ENCODE results near the gene HLA-DPA1. TPM values are rescaled to one million over a fixed set of nuclear protein-coding genes. Genes with fewer than 3 reads are reported as not detected.
"Not testable (repeated sequence)": the region's sequence is repeated elsewhere in the genome, so short reads cannot be mapped to it uniquely, and the experiment has no call there.

HLA-DPA1 gene
- polyA plus RNA-seq, 1 donor, result 163 TPM

DNA sequence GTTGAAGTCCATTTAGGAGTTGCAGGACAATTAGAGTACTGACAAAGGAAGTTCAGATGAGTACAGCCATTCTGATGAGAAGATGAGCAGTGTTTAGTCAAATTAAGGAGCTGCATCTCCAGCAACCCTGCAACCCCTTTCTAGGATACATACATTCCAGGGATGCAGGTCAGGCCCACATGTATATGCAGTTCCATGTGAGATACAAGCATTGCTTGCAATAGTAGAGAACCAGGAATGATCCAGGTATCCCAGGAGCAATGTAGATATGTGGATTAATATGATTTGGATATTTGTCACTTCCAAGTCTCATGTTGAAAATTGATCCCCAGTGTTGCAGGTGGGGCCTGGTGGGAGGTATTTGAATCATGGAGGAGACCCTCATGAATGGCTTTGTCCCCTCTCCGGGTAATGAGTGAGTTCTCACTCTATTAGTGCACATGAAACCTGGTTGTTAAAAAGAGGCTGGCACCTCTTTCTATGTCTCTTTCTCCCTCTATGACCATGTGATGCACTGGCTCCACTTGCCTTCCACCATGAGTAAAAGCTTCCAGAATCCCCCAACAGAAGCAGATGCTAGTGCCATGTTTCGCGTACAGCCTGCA lies 6.4 kb downstream of the HLA-DPA1 start:
- no peak for DNase-seq
- Histone ChIP-seq H3K4me3 (ENCODE audit: low read length) (no peak overlapping the region), H3K4me1 (ENCODE audit: control insufficient read depth, insufficient read depth, low read length) (no peaks in the 10 kb centered on the region), H3K27ac (ENCODE audit: low read length) (no peak overlapping the region), H3K27me3 (ENCODE audit: control insufficient read depth, insufficient read depth, low read length) (peaks cover 8% of the 10 kb centered on the region), H3K9me3 (ENCODE audit: control insufficient read depth, low read depth, low read length) (no peaks in the 10 kb centered on the region), H3K36me3 (ENCODE audit: control insufficient read depth, insufficient read depth, low read length) (no peaks in the 10 kb centered on the region)
- WGBS (ENCODE audit: insufficient coverage, low lambda C conversion rate), result no CpG with 5 or more reads among the region's 3 CpGs

DNA sequence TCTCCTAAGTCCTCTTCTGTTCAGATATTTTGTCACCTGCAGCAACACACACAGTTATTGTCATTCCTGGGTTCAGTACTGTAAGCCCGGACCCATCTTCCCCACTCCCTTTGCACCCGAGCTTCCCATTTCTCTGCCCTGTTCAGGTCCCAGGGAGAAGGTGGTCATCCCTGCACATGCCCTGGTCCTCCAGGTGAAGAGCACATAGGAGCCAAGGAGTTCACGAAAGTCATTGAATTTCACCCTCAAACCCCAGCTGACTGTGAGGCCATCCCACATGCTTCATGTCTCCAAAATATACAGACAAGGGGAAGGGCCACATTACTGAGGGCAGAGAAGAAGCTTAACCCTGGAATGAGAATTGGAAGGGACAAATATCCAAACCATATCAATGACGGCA lies 8.1 kb downstream of the HLA-DPA1 start:
- WGBS (ENCODE audit: insufficient coverage, low lambda C conversion rate), result no CpG with 5 or more reads among the region's 4 CpGs
- Histone ChIP-seq H3K9me3 (ENCODE audit: control insufficient read depth, low read depth, low read length) (peaks cover 2% of the 10 kb centered on the region), H3K4me1 (ENCODE audit: control insufficient read depth, insufficient read depth, low read length) (no peaks in the 10 kb centered on the region), H3K27me3 (ENCODE audit: control insufficient read depth, insufficient read depth, low read length) (peaks cover 3% of the 10 kb centered on the region), H3K36me3 (ENCODE audit: control insufficient read depth, insufficient read depth, low read length) (no peaks in the 10 kb centered on the region), H3K4me3 (ENCODE audit: low read length) (no peak overlapping the region), H3K27ac (ENCODE audit: low read length) (no peak overlapping the region)
- no peak for DNase-seq

DNA sequence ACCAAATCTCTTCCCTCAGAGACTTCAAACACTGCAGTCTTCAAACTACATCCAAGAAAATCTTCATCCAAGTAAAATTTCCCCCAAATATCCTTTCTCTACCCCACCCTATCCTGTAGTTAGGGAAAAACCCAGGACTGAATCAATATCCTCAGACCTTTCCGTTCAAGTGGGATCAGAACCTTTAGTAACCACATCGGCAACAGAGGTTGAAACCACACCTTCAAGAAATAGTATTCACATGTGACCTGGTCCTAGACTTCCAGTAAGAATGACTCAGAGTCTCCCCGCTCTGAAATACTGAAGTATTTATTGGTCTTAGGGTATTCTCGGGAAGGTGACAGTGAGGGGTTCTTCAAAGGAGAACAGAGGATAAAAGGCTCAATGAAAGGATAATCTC lies 8.7 kb downstream of the HLA-DPA1 start:
- no peak overlapping the region for H3K27ac ChIP-seq (ENCODE audit: low read length)
- no CpG with 5 or more reads among the region's 4 CpGs for WGBS (ENCODE audit: insufficient coverage, low lambda C conversion rate)
- no peak overlapping the region for H3K4me3 ChIP-seq (ENCODE audit: low read length)
- no peak for DNase-seq
- no peaks in the 10 kb centered on the region for H3K36me3 ChIP-seq (ENCODE audit: control insufficient read depth, insufficient read depth, low read length)
- H3K4me1 ChIP-seq (ENCODE audit: control insufficient read depth, insufficient read depth, low read length), result no peaks in the 10 kb centered on the region
- peaks cover 2% of the 10 kb centered on the region for H3K9me3 ChIP-seq (ENCODE audit: control insufficient read depth, low read depth, low read length)
- H3K27me3 ChIP-seq (ENCODE audit: control insufficient read depth, insufficient read depth, low read length), result peaks cover 3% of the 10 kb centered on the region

DNA sequence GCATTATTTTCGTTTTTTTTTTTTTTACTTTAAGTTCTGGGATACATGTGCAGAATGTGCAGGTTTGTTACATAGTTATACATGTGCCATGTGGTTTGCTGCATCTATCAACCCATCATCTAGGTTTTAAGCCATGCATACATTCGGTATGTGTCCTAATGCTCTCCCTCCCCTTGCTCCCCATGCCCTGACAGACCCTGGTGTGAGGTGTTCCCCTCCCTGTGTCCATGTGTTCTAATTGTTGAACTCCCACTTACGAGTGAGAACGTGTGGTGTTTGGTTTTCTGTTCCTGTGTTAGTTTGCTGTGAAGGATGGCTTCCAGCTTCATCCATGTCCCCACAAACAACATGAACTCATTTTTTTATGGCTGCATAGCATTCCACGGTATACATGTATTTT lies 10.0 kb downstream of the HLA-DPA1 start:
- not testable (repeated sequence) for H3K9me3 ChIP-seq (ENCODE audit: control insufficient read depth, low read depth, low read length); H3K27me3 ChIP-seq (ENCODE audit: control insufficient read depth, insufficient read depth, low read length); H3K36me3 ChIP-seq (ENCODE audit: control insufficient read depth, insufficient read depth, low read length); DNase-seq; H3K27ac ChIP-seq (ENCODE audit: low read length); H3K4me3 ChIP-seq (ENCODE audit: low read length); H3K4me1 ChIP-seq (ENCODE audit: control insufficient read depth, insufficient read depth, low read length)
- WGBS (ENCODE audit: insufficient coverage, low lambda C conversion rate), result 100% methylated on average over 1 of the region's 5 CpGs

DNA sequence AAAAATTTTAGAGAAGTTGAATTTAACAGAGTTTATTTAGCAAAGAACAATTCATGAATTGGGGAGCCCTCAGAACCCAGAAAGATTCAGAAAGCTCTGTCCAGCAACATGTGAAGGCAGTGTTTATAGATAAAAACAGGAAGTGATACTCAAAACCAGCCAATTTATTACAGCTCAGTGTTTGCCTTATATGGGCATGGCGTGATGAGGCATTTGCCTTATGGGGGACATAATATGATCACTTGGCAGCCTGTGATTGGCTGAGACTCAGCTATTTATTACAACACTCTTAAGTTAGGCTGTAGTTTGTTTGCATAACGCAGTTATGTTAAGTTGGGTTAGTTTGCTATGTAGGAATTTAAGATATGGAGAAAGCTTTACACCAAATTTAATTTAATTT lies 11.5 kb downstream of the HLA-DPA1 start:
- no peak for DNase-seq
- Histone ChIP-seq H3K27me3 (ENCODE audit: control insufficient read depth, insufficient read depth, low read length) (no peaks in the 10 kb centered on the region), H3K27ac (ENCODE audit: low read length) (no peak overlapping the region)

DNA sequence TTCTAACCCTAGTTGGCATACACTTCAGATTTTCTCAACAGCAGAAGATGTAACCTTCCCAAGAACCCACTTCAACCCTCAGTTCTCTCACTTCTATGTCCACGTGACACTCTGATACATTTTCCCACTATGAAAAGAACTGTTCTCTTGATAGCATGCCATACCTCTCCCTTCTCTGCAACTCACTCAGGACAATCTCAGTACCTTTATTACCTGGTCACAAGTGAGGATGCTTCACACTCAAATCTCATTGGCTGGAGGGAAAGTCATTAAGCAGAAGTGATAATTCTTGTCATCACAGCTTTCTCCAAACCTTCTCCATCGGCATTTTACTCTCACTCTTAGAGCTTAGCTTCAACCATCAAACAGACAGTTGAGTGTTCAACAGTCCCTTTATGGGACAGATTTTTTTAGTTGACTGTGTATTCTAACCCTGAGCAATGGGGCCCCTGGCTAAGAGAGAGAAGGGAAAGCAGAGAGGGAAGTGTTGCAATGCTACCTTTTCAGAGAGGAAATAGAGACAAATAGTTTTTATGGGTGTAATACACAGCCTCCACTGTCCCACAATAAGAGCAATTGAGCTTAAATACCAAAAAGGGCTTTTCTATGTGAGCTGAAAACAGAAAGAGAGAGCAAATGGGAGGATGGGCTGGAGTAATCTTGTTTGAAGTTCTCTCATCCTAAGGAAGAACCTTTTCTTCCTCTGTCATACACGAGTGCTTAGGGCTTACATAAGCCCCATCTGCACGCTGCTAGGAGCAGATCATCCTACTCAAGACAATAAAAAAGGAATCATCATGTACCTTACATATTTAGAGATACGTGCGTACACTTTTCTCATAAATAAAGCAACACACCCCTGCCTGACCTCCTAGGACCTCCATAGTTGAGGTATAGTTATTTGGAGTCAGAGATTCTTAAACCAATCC lies 16.0 kb downstream of the HLA-DPA1 start:
- H3K27ac ChIP-seq (ENCODE audit: low read length), result no peak overlapping the region
- H3K4me1 ChIP-seq (ENCODE audit: control insufficient read depth, insufficient read depth, low read length), result no peaks in the 10 kb centered on the region
- no peak overlapping the region for H3K4me3 ChIP-seq (ENCODE audit: low read length)
- WGBS (ENCODE audit: insufficient coverage, low lambda C conversion rate), result no CpG with 5 or more reads among the region's 6 CpGs
- no peaks in the 10 kb centered on the region for H3K36me3 ChIP-seq (ENCODE audit: control insufficient read depth, insufficient read depth, low read length)
- DNase-seq, result no peak
- peaks cover 4% of the 10 kb centered on the region for H3K27me3 ChIP-seq (ENCODE audit: control insufficient read depth, insufficient read depth, low read length)
- peaks cover 2% of the 10 kb centered on the region for H3K9me3 ChIP-seq (ENCODE audit: control insufficient read depth, low read depth, low read length)

More for the DNA sequence above, 11.5 kb downstream of the HLA-DPA1 start:
- Histone ChIP-seq H3K4me3 (ENCODE audit: low read length) (no peak overlapping the region), H3K9me3 (ENCODE audit: control insufficient read depth, low read depth, low read length) (peaks cover 2% of the 10 kb centered on the region), H3K36me3 (ENCODE audit: control insufficient read depth, insufficient read depth, low read length) (no peaks in the 10 kb centered on the region), H3K4me1 (ENCODE audit: control insufficient read depth, insufficient read depth, low read length) (no peaks in the 10 kb centered on the region)
- WGBS (ENCODE audit: insufficient coverage, low lambda C conversion rate), result 80% methylated on average over 2 of the region's 2 CpGs

DNA sequence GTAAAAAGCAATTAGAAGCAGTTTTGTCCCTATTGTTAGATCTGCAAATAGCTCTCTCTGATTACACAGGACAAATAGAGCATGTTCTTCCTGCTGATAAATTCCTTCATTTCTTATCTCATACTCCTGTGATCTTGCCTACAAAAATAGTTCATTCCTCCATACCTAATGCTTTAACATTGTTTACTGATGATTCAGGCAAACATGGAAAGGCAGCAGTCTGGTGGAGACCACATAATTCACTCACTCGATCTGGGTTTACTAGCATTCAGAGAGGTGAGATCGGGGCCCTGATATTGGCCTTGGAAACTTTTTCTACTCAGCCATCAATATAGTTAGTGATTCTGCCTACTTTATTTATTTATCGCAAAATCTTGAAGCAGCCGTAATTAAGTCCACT lies 20.2 kb downstream of the HLA-DPA1 start:
- H3K9me3 ChIP-seq (ENCODE audit: control insufficient read depth, low read depth, low read length), result no peaks in the 10 kb centered on the region
- H3K4me1 ChIP-seq (ENCODE audit: control insufficient read depth, insufficient read depth, low read length), result no peaks in the 10 kb centered on the region
- H3K27ac ChIP-seq (ENCODE audit: low read length), result no peak overlapping the region
- no peak for DNase-seq
- 17% methylated on average over 1 of the region's 4 CpGs for WGBS (ENCODE audit: insufficient coverage, low lambda C conversion rate)
- peaks cover 11% of the 10 kb centered on the region for H3K27me3 ChIP-seq (ENCODE audit: control insufficient read depth, insufficient read depth, low read length)
- no peaks in the 10 kb centered on the region for H3K36me3 ChIP-seq (ENCODE audit: control insufficient read depth, insufficient read depth, low read length)
- no peak overlapping the region for H3K4me3 ChIP-seq (ENCODE audit: low read length)

DNA sequence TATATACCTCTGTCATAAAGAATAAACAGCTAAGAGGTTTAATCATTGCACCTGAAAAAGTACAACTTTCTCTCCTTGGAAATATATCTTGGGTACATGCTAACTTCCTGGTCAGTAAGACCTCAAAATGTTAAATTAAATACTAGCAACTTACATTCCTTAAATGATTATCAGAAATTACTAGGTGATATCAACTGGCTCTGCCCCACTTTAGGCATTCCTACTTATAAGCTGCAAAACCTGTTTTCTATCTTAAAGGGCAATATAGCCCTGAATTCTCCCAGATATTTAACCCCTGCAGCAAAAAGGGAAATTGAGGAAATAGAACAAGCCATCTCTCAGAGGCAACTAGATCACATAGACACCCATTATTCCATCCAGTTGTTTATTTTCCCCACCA lies 20.8 kb downstream of the HLA-DPA1 start:
- H3K9me3 ChIP-seq (ENCODE audit: control insufficient read depth, low read depth, low read length), result no peaks in the 10 kb centered on the region
- H3K27me3 ChIP-seq (ENCODE audit: control insufficient read depth, insufficient read depth, low read length), result peaks cover 11% of the 10 kb centered on the region
- no peaks in the 10 kb centered on the region for H3K4me1 ChIP-seq (ENCODE audit: control insufficient read depth, insufficient read depth, low read length)
- no peak overlapping the region for H3K27ac ChIP-seq (ENCODE audit: low read length)
- H3K4me3 ChIP-seq (ENCODE audit: low read length), result no peak overlapping the region
- H3K36me3 ChIP-seq (ENCODE audit: control insufficient read depth, insufficient read depth, low read length), result no peaks in the 10 kb centered on the region
- no peak for DNase-seq

DNA sequence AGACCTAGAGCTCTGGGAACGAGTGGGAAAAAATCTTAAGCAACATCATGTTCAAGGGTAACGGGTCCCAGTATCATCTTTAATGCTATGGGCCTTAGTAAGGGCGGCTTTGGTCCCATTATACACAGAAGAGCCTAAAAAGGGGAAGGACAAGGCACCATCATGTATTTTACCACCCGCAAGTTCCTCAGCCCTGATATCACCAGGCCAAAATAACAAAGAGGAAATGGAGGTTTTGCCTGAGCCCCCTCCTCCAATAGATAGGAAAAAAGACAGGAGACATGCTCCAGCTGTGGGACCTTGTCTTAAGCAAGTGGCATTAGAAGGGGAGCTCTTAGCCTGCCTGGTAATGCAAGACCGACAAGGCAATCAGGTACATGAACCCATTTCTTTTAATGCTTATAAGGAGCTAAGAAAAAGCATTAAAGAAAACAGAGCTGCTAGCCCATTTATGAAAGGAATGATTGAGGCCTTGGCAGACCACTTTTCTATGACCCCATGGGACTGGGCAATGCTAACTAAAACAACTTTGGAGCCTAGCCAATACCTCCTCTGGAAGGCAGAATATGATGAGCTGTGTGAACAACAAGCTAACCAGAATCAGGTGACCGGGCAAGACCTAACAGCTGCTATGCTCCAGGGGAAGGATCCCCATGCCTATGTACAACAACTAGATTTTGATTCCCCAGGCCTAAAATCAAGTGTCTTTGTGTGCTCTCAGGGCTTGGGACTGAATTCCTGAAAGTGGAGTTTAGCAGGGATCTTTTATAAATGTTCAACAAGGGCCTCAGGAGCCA lies 23.2 kb downstream of the HLA-DPA1 start:
- WGBS (ENCODE audit: insufficient coverage, low lambda C conversion rate), result no CpG with 5 or more reads among the region's 6 CpGs
- Histone ChIP-seq H3K27ac (ENCODE audit: low read length) (no peak overlapping the region), H3K9me3 (ENCODE audit: control insufficient read depth, low read depth, low read length) (no peaks in the 10 kb centered on the region), H3K36me3 (ENCODE audit: control insufficient read depth, insufficient read depth, low read length) (no peaks in the 10 kb centered on the region), H3K27me3 (ENCODE audit: control insufficient read depth, insufficient read depth, low read length) (peaks cover 13% of the 10 kb centered on the region), H3K4me1 (ENCODE audit: control insufficient read depth, insufficient read depth, low read length) (no peaks in the 10 kb centered on the region), H3K4me3 (ENCODE audit: low read length) (no peak overlapping the region)
- no peak for DNase-seq

DNA sequence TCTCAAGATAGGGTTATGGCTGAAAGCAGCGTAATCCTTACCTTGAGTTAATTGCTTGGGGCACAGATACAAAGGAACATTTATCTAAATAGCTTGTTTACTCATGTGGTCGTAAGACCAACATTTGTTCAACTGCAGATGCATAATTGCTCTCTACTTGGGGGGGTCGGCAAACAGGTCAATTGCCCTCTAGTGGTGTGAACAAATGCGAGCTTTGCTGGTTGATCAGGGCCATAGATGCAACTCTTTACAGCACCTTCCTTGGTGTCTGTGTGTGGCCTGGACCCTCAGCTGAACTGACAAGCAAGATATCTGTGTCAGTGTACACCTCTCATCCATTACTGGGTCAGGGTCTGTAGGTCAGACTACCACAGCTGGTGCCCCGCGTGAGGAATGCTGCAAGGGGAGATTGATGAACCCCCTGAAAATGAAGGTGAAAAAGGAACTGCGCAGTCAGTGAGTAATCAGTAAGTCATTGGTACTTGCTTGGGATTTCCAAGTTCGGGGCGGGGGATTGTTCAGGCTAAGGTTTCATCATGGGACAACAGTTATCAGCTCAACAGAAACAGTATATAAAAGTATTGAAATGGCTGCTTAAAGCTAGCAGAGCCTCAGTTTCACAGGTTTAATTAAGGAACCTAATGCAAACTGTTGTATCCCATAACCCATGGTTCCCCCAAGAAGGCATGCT lies 24.0 kb downstream of the HLA-DPA1 start:
- WGBS (ENCODE audit: insufficient coverage, low lambda C conversion rate), result 71% methylated on average over 3 of the region's 9 CpGs
- no peak overlapping the region for H3K27ac ChIP-seq (ENCODE audit: low read length)
- H3K9me3 ChIP-seq (ENCODE audit: control insufficient read depth, low read depth, low read length), result no peaks in the 10 kb centered on the region
- DNase-seq, result no peak
- peaks cover 13% of the 10 kb centered on the region for H3K27me3 ChIP-seq (ENCODE audit: control insufficient read depth, insufficient read depth, low read length)
- no peaks in the 10 kb centered on the region for H3K36me3 ChIP-seq (ENCODE audit: control insufficient read depth, insufficient read depth, low read length)
- no peak overlapping the region for H3K4me3 ChIP-seq (ENCODE audit: low read length)
- H3K4me1 ChIP-seq (ENCODE audit: control insufficient read depth, insufficient read depth, low read length), result no peaks in the 10 kb centered on the region

All from large intestine (tissue), 3 donors.